Hepatocyte (in vitro differentiated cells): Measurements from ENCODE around the gene VPS18.

Experiments used
- CTCF ChIP-seq: fragments of 200-600 bp; sonication (generic); IDR thresholded peaks from 2 replicates; pipeline ENCODE4 v1.5.1; 2016; ENCODE audit warnings: antibody characterized with exemption, mild to moderate bottlenecking; ENCODE audit not compliant: poor library complexity
- EZH2 ChIP-seq: fragments of 200-600 bp; sonication (generic); IDR thresholded peaks from 2 replicates; pipeline ENCODE4 v1.6.1; 2016; ENCODE audit warnings: antibody characterized with exemption, mild to moderate bottlenecking, borderline replicate concordance
- EZH2phosphoT487 ChIP-seq: fragments of 200-600 bp; sonication (generic); IDR thresholded peaks from one replicate; pipeline ENCODE4 v1.6.1; 2018; ENCODE audit warnings: antibody characterized with exemption, mild to moderate bottlenecking, low read depth, moderate library complexity; ENCODE audit not compliant: unreplicated experiment, severe bottlenecking

GRCh38 chr15:40872791-40873693, 21.2 kb upstream of the VPS18 start:
- TF ChIP-seq CTCF (no peak), EZH2 (no peak), EZH2phosphoT487 (no peak)
